HG03442 (cell line): Measurements from ENCODE around the gene THOC6.
"Not testable (repeated sequence)": the region's sequence is repeated elsewhere in the genome, so short reads cannot be mapped to it uniquely, and the experiment has no call there.

Source experiments
- ATAC-seq: cut with Tn5 transposase; IDR thresholded peaks from one replicate; pipeline ENCODE4 v1.9.1; 2021; ENCODE audit warnings: mild to moderate bottlenecking, moderate library complexity; ENCODE audit not compliant: unreplicated experiment

Gene THOC6

GRCh38 chr16:3052571-3053329 is 28.9 kb downstream of the THOC6 start:
- not testable (repeated sequence) for ATAC-seq

GRCh38 chr16:3053330-3053710 is 29.5 kb downstream of the THOC6 start:
- ATAC-seq: not testable (repeated sequence)

- no peak for ATAC-seq
These were observed 31.3 kb downstream of the THOC6 start for GRCh38 chr16:3054965-3055733.

- ATAC-seq: not testable (repeated sequence)
These were observed 31.9 kb downstream of the THOC6 start for GRCh38 chr16:3055734-3056115.

- no peak for ATAC-seq
These were observed 32.7 kb downstream of the THOC6 start for GRCh38 chr16:3056336-3057180.

GRCh38 chr16:3057181-3058138 is 33.6 kb downstream of the THOC6 start:
- ATAC-seq: no peak

GRCh38 chr16:3058139-3059030 is 34.5 kb downstream of the THOC6 start:
- peak; percentile 19 for ATAC-seq

GRCh38 chr16:3059041-3059722 is 35.3 kb downstream of the THOC6 start:
- peak; percentile 75 for ATAC-seq

- ATAC-seq: no peak
These were observed 35.9 kb downstream of the THOC6 start for GRCh38 chr16:3059723-3060242.

GRCh38 chr16:3060339-3061127 is 36.7 kb downstream of the THOC6 start:
- ATAC-seq: no peak

GRCh38 chr16:3062553-3062952 is 38.7 kb downstream of the THOC6 start:
- ATAC-seq: no peak

GRCh38 chr16:3063625-3064386 is 40.0 kb downstream of the THOC6 start:
- ATAC-seq: no peak

GRCh38 chr16:3065069-3065741 is 41.4 kb downstream of the THOC6 start, which contains the start of gene IL32:
IL32 (plus strand) TSS chr16:3065640; CDS start chr16:3065812, 172 bp downstream.
- no peak for ATAC-seq

GRCh38 chr16:3065742-3066439 is 42.1 kb downstream of the THOC6 start:
- ATAC-seq: no peak

GRCh38 chr16:3066440-3066748 is 42.6 kb downstream of the THOC6 start:
- ATAC-seq: no peak

GRCh38 chr16:3068487-3068886 is 44.7 kb downstream of the THOC6 start:
- ATAC-seq: no peak
